HepG2 (cell line): ENCODE measurements around the gene NAV3. TPM values are rescaled to one million over a fixed set of nuclear protein-coding genes. Genes with fewer than 3 reads are reported as not detected.

ENCODE experiments used
- ATAC-seq: fragments of 200-7000 bp; cut with Tn5 transposase; 3 replicates; pipeline ENCODE4 v1.9.1; 2020; ENCODE audit warnings: mild to moderate bottlenecking, moderate library complexity
- BruUV-seq: library from RNA; stranded (reverse); fragments of 400-500 nt; replicated peaks from 2 replicates; lab custom pipeline; 2021; lab: Mats Ljungman, UMichigan
- CTCF ChIA-PET: fragments of 300-600 bp; formaldehyde crosslinking; extraction: SDS; loops from one replicate; lab custom pipeline; 2021; ENCODE audit warnings: low total read pairs, inconsistent platforms, low intra/inter-chr PET ratio; lab: Yijun Ruan, JAX
- POLR2A ChIA-PET: fragments of 350-600 bp; sonication (Branson Sonifier 250); formaldehyde crosslinking; loops from one replicate; lab custom pipeline; 2020; ENCODE audit warnings: antibody characterized with exemption, inconsistent platforms; lab: Yijun Ruan, JAX
- DNase-seq: peaks from one replicate; pipeline ENCODE4 v3.0.0-alpha.2; 2015; ENCODE audit warnings: low spot score
- FAIRE-seq: peaks from 3 replicates; lab custom pipeline; 2011; peaks lifted over from hg19 to GRCh38; lab: Jason Lieb, UNC
- H2AFZ ChIP-seq: one replicate; pipeline ENCODE4 v1.6.1; 2011; ENCODE audit warnings: low read length, inconsistent platforms
- H3K27ac ChIP-seq: fragments of 300-600 bp; 3 replicates; pipeline ENCODE4 v1.8.0; 2011; ENCODE audit warnings: mixed run types, mild to moderate bottlenecking, mixed read lengths, low read length, inconsistent platforms; ENCODE audit not compliant: insufficient read depth; ENCODE audit errors: extremely low read length
- H3K27me3 ChIP-seq, 2 experiments: fragments of 200-600 bp in 1 of 2; 2 replicates in 1 of 2; 3 replicates in 1 of 2; pipeline versions ENCODE4 v1.6.0 to v1.8.0; 2011; ENCODE audit warnings: low read length in 2 of 2, mild to moderate bottlenecking in 2 of 2, moderate library complexity in 2 of 2, inconsistent platforms in 1 of 2; ENCODE audit not compliant: insufficient read depth in 2 of 2, control insufficient read depth in 1 of 2
- H3K36me3 ChIP-seq, 2 experiments: fragments of 200-600 bp in 1 of 2; replicated peaks in 1 of 2; 2 replicates in 1 of 2; 3 replicates in 1 of 2; pipeline versions ENCODE4 v1.5.1 to v1.8.0; 2011; ENCODE audit warnings: low read length in 2 of 2, inconsistent platforms in 1 of 2; ENCODE audit not compliant: insufficient read depth in 2 of 2, control insufficient read depth in 1 of 2
- H3K4me1 ChIP-seq: 2 replicates; pipeline ENCODE4 v1.5.1; 2012; ENCODE audit warnings: low read length, inconsistent platforms; ENCODE audit not compliant: insufficient read depth
- H3K4me2 ChIP-seq: 2 replicates; pipeline ENCODE4 v1.6.0; 2011; ENCODE audit warnings: low read depth, low read length, inconsistent platforms
- H3K4me3 ChIP-seq, 3 experiments: fragments of 200-600 bp in 1 of 3; sonication (generic), shearing (Covaris generic) in 1 of 3; replicated peaks in 1 of 3; 2 replicates each; pipeline ENCODE4 v1.5.1; 2011 to 2016; ENCODE audit warnings: low read length in 3 of 3, inconsistent platforms in 2 of 3, low read depth in 2 of 3, mild to moderate bottlenecking in 2 of 3, control low read depth in 1 of 3, mixed read lengths in 1 of 3; ENCODE audit not compliant: insufficient read depth in 1 of 3
- H3K79me2 ChIP-seq: one replicate; pipeline ENCODE4 v1.6.1; 2011; ENCODE audit warnings: low read length, inconsistent platforms; ENCODE audit not compliant: insufficient read depth
- H3K9ac ChIP-seq: 2 replicates; pipeline ENCODE4 v1.6.0; 2011; ENCODE audit warnings: mild to moderate bottlenecking, low read depth, low read length, inconsistent platforms; ENCODE audit not compliant: insufficient read depth
- H3K9me3 ChIP-seq: 2 replicates; pipeline ENCODE4 v1.5.1; 2012; ENCODE audit warnings: mild to moderate bottlenecking, low read length
- H4K20me1 ChIP-seq: 2 replicates; pipeline ENCODE4 v1.6.0; 2011; ENCODE audit warnings: inconsistent platforms, mild to moderate bottlenecking, low read length, moderate library complexity; ENCODE audit not compliant: insufficient read depth
- CREB1 ChIP-seq, 2 experiments: fragments of 450-650 bp in 1 of 2; IDR thresholded peaks; 2 replicates each; pipeline ENCODE4 v1.6.1; 2016 to 2017; ENCODE audit warnings: control low read depth in 1 of 2, mild to moderate bottlenecking in 1 of 2, missing compliant biosample characterization in 1 of 2, missing genetic modification characterization in 1 of 2
- EHMT2 ChIP-seq: fragments of 200-600 bp; sonication (generic); IDR thresholded peaks from 2 replicates; pipeline ENCODE4 v1.7.0; 2017; ENCODE audit warnings: antibody characterized with exemption, low read depth, low read length, borderline replicate concordance
- FIP1L1 ChIP-seq: fragments of 200-400 bp; formaldehyde crosslinking; IDR thresholded peaks from 2 replicates; pipeline ENCODE4 v1.6.1; 2018; ENCODE audit warnings: low read depth, mild to moderate bottlenecking, low read length, moderate library complexity, borderline replicate concordance; ENCODE audit not compliant: insufficient read depth
- FOXK1 ChIP-seq: sonication (generic); formaldehyde crosslinking; IDR thresholded peaks from 2 replicates; pipeline ENCODE4 v1.4.0; 2020; ENCODE audit warnings: low read depth, missing genetic modification reagents, borderline replicate concordance
- FUBP1 ChIP-seq: sonication (generic); formaldehyde crosslinking; IDR thresholded peaks from 2 replicates; pipeline ENCODE4 v1.5.1; 2020; ENCODE audit warnings: missing genetic modification reagents, mild to moderate bottlenecking, borderline replicate concordance
- MBNL3 ChIP-seq: fragments of 250-450 bp; sonication (Bioruptor Pico); conservative IDR thresholded peaks from 2 replicates; pipeline ENCODE4 v1.8.0; 2022; ENCODE audit warnings: mild to moderate bottlenecking, inconsistent platforms
- NAIF1 ChIP-seq: sonication (generic); formaldehyde crosslinking; IDR thresholded peaks from 2 replicates; pipeline ENCODE4 v1.5.0; 2020; ENCODE audit warnings: mild to moderate bottlenecking, missing genetic modification reagents, borderline replicate concordance
- PAF1 ChIP-seq: IDR thresholded peaks from 2 replicates; pipeline ENCODE4 v1.6.1; 2016; ENCODE audit warnings: missing genetic modification reagents, missing compliant biosample characterization
- RNF2 ChIP-seq: fragments of 450-650 bp; conservative IDR thresholded peaks from 2 replicates; pipeline ENCODE4 v1.6.1; 2016; ENCODE audit warnings: low read depth
- SKI ChIP-seq: fragments of 450-650 bp; IDR thresholded peaks from one replicate; pipeline ENCODE4 v1.6.1; 2018; ENCODE audit warnings: mild to moderate bottlenecking; ENCODE audit not compliant: partially characterized antibody
- ZNF615 ChIP-seq: sonication (generic); formaldehyde crosslinking; IDR thresholded peaks from 2 replicates; pipeline ENCODE4 v1.5.0; 2020; ENCODE audit warnings: mild to moderate bottlenecking, missing genetic modification reagents, borderline replicate concordance
- ZNF644 ChIP-seq: IDR thresholded peaks from 2 replicates; pipeline ENCODE4 v1.6.1; 2016; ENCODE audit warnings: low read depth
- ZNF670 ChIP-seq: sonication (generic); formaldehyde crosslinking; IDR thresholded peaks from 2 replicates; pipeline ENCODE4 v1.8.0; 2022; ENCODE audit warnings: mild to moderate bottlenecking, missing genetic modification reagents, borderline replicate concordance
- in situ Hi-C: cut with HindIII; loops from 2 replicates; pipeline ENCODE4 v1.10.0; 2017; ENCODE audit warnings: low pct_unique_long_range_greater_than_20kb; ENCODE audit not compliant: extremely low pct_ligation_motif_present
- intact Hi-C: fragments of 100-400 bp; cut with micrococcal nuclease; formaldehyde crosslinking; loops from one replicate; pipeline ENCODE4 v1.10.0; 2022; ENCODE audit not compliant: unreplicated experiment
- polyA plus RNA-seq, 8 experiments: library from polyadenylated mRNA; depleted of rRNA in 3 of 8; stranded (reverse) in 7 of 8; unstranded in 1 of 8; fragments of >200 nt; fragmentation: Illumina TruSeq in 4 of 8; extraction: Trizol in 4 of 8; gene quantifications; 2 replicates each; pipeline versions ENCODE4 v1.2.1 to v1.2.3, GENCODE V29; 2011 to 2016; ENCODE audit warnings: low read depth in 4 of 8, missing spikeins in 1 of 8, mixed read lengths in 1 of 8; ENCODE audit not compliant: insufficient read depth in 1 of 8
- total RNA-seq, 5 experiments: library from RNA; depleted of rRNA; stranded (reverse); fragments of >200 nt; fragmentation: Illumina TruSeq; extraction: Trizol; gene quantifications; 2 replicates each; pipeline ENCODE4 v1.2.3, GENCODE V29; 2016; ENCODE audit warnings: low read depth in 1 of 5
- TF ChIP-seq, protein P1 (sequence below): sonication (generic); formaldehyde crosslinking; IDR thresholded peaks from 2 replicates; pipeline ENCODE4 v1.4.0; 2020; ENCODE audit warnings: missing genetic modification reagents, mild to moderate bottlenecking, borderline replicate concordance

NAV3 gene
- total and polyA plus RNA-seq, 2 of the 13 experiments (the other 11 are each of a cell fraction or from before 2014, with no cell fraction given) = 0.01 to 0.18 TPM

- Histone ChIP-seq H3K36me3 (no peaks in the 10 kb centered on the region), H3K79me2 (no peaks in the 10 kb centered on the region), H3K27ac (no peak overlapping the region), H3K4me3 (no peak overlapping the region), H3K4me1 (no peaks in the 10 kb centered on the region), H3K9me3 (no peaks in the 10 kb centered on the region), H2AFZ (no peak overlapping the region), H3K9ac (no peak overlapping the region), H3K27me3 (no peaks in the 10 kb centered on the region; a peak in 1 of 5 replicates), H4K20me1 (no peaks in the 10 kb centered on the region), H3K4me2 (no peak overlapping the region)
- in situ Hi-C loops (loop anchor here (25.0 kb wide), 1 partner anchor 1353 kb away; no protein-coding TSS in a partner anchor), intact Hi-C loops (no loop called here)
- ATAC-seq = no peak
- ChIA-PET POLR2A (no interaction called here), CTCF (no interaction called here)
- BruUV-seq = no TSS peak
- DNase-seq = no peak
- TF ChIP-seq CREB1 (IDR thresholded peaks at IDR 0.05) (no peak), CREB1 (CRISPR knock-in tag; IDR thresholded peaks at IDR 0.05) (no peak), FIP1L1 (no peak), SKI (no peak), EHMT2 (no peak), MBNL3 (CRISPR knock-in tag) (no peak), ZNF615 (CRISPR knock-in tag) (no peak), ZNF644 (no peak), ZNF670 (no peak), FUBP1 (no peak), NAIF1 (CRISPR knock-in tag) (no peak), PAF1 (CRISPR knock-in tag) (no peak), FOXK1 (CRISPR knock-in tag) (no peak), RNF2 (no peak)
- TF ChIP-seq, protein P1, sequence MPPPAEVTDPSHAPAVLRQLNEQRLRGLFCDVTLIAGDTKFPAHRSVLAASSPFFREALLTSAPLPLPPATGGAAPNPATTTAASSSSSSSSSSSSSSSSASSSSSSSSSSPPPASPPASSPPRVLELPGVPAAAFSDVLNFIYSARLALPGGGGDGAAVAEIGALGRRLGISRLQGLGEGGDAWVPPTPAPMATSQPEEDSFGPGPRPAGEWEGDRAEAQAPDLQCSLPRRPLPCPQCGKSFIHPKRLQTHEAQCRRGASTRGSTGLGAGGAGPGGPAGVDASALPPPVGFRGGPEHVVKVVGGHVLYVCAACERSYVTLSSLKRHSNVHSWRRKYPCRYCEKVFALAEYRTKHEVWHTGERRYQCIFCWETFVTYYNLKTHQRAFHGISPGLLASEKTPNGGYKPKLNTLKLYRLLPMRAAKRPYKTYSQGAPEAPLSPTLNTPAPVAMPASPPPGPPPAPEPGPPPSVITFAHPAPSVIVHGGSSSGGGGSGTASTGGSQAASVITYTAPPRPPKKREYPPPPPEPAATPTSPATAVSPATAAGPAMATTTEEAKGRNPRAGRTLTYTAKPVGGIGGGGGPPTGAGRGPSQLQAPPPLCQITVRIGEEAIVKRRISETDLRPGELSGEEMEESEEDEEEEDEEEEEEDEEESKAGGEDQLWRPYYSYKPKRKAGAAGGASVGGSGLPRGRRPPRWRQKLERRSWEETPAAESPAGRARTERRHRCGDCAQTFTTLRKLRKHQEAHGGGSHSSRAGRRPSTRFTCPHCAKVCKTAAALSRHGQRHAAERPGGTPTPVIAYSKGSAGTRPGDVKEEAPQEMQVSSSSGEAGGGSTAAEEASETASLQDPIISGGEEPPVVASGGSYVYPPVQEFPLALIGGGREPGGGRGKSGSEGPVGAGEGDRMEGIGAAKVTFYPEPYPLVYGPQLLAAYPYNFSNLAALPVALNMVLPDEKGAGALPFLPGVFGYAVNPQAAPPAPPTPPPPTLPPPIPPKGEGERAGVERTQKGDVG (CRISPR knock-in tag) = no peak
- no peak for FAIRE-seq
Observed at GRCh38 chr12:77983859-77984258, 153.2 kb downstream of the NAV3 start.
